ENCODE results near the gene PEF1. TPM values are rescaled to one million over a fixed set of nuclear protein-coding genes. Genes with fewer than 3 reads are reported as not detected.

PEF1 gene
- total RNA-seq, 1 donor from 2014 or later: 38.9 TPM

GRCh38 chr1:31670593-31670964 is 25.9 kb upstream of the PEF1 start:
- H3K9me3 Mint-ChIP-seq (ENCODE audit: unreplicated experiment): peaks cover 19% of the 10 kb centered on the region
- no peak for DNase-seq
- H3K36me3 Mint-ChIP-seq (ENCODE audit: unreplicated experiment): no peaks in the 10 kb centered on the region
- peaks cover 70% of the 10 kb centered on the region for H3K4me1 Mint-ChIP-seq (ENCODE audit: low read depth, unreplicated experiment)
- H3K27ac Mint-ChIP-seq (ENCODE audit: unreplicated experiment): peak overlapping the region; percentile 99
- no peak for TF ChIP-seq CTCF (IDR thresholded peaks at IDR 0.05; ENCODE audit: partially characterized antibody, unreplicated experiment)
- peaks cover 20% of the 10 kb centered on the region for H3K27me3 Mint-ChIP-seq (ENCODE audit: unreplicated experiment)
- peak overlapping the region; percentile 88 for H3K4me3 Mint-ChIP-seq (ENCODE audit: unreplicated experiment)

GRCh38 chr1:31669786-31670592 is 25.3 kb upstream of the PEF1 start:
- peak overlapping the region; percentile 99 for H3K27ac Mint-ChIP-seq (ENCODE audit: unreplicated experiment)
- peaks cover 66% of the 10 kb centered on the region for H3K4me1 Mint-ChIP-seq (ENCODE audit: low read depth, unreplicated experiment)

DNA sequence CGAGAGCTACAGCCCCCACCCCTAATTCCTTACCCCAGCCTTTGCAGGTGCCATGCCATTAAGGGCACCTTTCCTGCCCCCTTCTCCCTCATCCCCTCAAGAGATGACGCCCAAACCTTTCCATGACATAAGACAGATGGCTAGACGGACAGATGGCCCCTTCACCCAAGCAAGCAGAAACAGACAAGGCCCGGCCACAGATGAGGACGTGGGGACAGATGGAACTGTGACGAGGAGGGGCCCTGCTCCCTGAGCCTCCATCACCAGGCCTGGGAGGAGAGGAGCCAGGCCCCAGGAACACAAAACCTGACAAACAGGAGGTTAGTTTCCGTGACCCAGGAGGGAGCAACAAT is 24.7 kb upstream of the PEF1 start:
- DNase-seq: peak; percentile 71
- Mint-ChIP-seq H3K27me3 (ENCODE audit: unreplicated experiment) (peaks cover 20% of the 10 kb centered on the region), H3K4me3 (ENCODE audit: unreplicated experiment) (peak overlapping the region; percentile 88), H3K36me3 (ENCODE audit: unreplicated experiment) (no peaks in the 10 kb centered on the region), H3K9me3 (ENCODE audit: unreplicated experiment) (peaks cover 19% of the 10 kb centered on the region), H3K4me1 (ENCODE audit: low read depth, unreplicated experiment) (peaks cover 61% of the 10 kb centered on the region), H3K27ac (ENCODE audit: unreplicated experiment) (peak overlapping the region; percentile 99)
- no peak for TF ChIP-seq CTCF (IDR thresholded peaks at IDR 0.05; ENCODE audit: partially characterized antibody, unreplicated experiment)

More at GRCh38 chr1:31669786-31670592, 25.3 kb upstream of the PEF1 start:
- no peak for DNase-seq
- H3K36me3 Mint-ChIP-seq (ENCODE audit: unreplicated experiment): no peaks in the 10 kb centered on the region
- no peak for TF ChIP-seq CTCF (IDR thresholded peaks at IDR 0.05; ENCODE audit: partially characterized antibody, unreplicated experiment)
- H3K9me3 Mint-ChIP-seq (ENCODE audit: unreplicated experiment): peaks cover 19% of the 10 kb centered on the region
- H3K27me3 Mint-ChIP-seq (ENCODE audit: unreplicated experiment): peaks cover 20% of the 10 kb centered on the region
- H3K4me3 Mint-ChIP-seq (ENCODE audit: unreplicated experiment): peak overlapping the region; percentile 88

DNA sequence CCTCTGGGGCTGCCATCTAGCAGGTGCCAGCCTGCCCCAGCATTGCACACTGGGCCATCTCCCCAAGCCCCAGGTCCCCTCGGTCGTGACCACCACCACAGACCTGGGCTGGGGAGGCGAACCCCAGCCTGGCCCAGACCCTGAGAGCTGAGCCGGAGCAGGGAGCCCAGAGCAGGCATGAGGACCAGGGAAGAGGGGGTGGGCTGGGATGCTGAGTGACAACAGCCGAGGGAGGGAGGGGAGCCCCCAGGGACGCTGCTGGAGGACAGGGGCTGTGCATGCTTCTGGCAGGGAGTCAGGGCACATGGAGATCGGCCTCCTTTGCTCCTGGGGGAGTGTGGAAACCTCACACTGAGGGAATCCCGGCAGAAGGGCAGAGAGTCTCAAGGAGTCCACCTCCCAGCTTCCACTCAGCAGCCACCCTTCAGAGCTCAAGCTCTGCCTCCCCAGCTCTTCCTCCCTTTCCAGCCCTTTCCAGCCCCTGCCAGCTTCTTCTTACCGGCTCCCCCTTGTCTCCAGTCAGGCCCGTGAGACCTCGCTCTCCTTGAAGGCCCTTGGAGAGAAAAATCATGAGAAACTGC is 23.7 kb upstream of the PEF1 start:
- H3K9me3 Mint-ChIP-seq (ENCODE audit: unreplicated experiment): peaks cover 15% of the 10 kb centered on the region

More for the DNA sequence above, 23.7 kb upstream of the PEF1 start:
- H3K4me1 Mint-ChIP-seq (ENCODE audit: low read depth, unreplicated experiment): peaks cover 55% of the 10 kb centered on the region
- no peak overlapping the region for H3K4me3 Mint-ChIP-seq (ENCODE audit: unreplicated experiment)
- no peaks in the 10 kb centered on the region for H3K36me3 Mint-ChIP-seq (ENCODE audit: unreplicated experiment)
- H3K27ac Mint-ChIP-seq (ENCODE audit: unreplicated experiment): peak overlapping the region; percentile 99
- DNase-seq: peak; percentile 62
- peaks cover 22% of the 10 kb centered on the region for H3K27me3 Mint-ChIP-seq (ENCODE audit: unreplicated experiment)
- TF ChIP-seq CTCF (IDR thresholded peaks at IDR 0.05; ENCODE audit: partially characterized antibody, unreplicated experiment): no peak

Data from glutamatergic neuron (in vitro differentiated cells).